ENCODE results near the gene CHRM2.

CHRM2 gene

GRCh38 chr7:137007001-137007694, 138.7 kb downstream of the CHRM2 start:
- DNase-seq (ENCODE audit: low read depth), result peak; percentile 51
- TF ChIP-seq, protein P1, sequence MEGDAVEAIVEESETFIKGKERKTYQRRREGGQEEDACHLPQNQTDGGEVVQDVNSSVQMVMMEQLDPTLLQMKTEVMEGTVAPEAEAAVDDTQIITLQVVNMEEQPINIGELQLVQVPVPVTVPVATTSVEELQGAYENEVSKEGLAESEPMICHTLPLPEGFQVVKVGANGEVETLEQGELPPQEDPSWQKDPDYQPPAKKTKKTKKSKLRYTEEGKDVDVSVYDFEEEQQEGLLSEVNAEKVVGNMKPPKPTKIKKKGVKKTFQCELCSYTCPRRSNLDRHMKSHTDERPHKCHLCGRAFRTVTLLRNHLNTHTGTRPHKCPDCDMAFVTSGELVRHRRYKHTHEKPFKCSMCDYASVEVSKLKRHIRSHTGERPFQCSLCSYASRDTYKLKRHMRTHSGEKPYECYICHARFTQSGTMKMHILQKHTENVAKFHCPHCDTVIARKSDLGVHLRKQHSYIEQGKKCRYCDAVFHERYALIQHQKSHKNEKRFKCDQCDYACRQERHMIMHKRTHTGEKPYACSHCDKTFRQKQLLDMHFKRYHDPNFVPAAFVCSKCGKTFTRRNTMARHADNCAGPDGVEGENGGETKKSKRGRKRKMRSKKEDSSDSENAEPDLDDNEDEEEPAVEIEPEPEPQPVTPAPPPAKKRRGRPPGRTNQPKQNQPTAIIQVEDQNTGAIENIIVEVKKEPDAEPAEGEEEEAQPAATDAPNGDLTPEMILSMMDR (conservative IDR thresholded peaks at IDR 0.05; ENCODE audit: low read length), result no peak
- H3K4me3 ChIP-seq (ENCODE audit: low read length), result no peak overlapping the region

DNA sequence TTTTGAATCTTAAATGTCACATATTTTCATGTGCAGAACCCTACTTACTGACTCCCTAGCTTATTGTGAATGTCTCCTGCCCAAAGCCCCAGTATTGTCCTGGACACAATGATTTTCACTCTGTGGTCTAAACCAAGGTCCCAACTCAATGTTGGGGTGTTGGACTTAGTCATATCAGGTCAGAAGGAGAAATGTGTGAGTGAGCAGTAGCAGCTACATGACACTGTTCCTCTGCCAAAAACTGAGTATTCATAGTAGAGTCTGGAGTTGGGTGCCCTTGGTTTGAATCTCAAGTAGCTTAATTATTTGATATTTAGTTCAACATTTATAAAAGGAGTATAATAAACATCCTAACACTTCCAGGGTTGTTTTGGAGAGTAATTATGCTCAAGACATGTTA, 141.0 kb downstream of the CHRM2 start:
- no peak overlapping the region for H3K4me3 ChIP-seq (ENCODE audit: low read length)
- TF ChIP-seq, protein P1 (conservative IDR thresholded peaks at IDR 0.05; ENCODE audit: low read length), result no peak
- DNase-seq (ENCODE audit: low read depth), result no peak

DNA sequence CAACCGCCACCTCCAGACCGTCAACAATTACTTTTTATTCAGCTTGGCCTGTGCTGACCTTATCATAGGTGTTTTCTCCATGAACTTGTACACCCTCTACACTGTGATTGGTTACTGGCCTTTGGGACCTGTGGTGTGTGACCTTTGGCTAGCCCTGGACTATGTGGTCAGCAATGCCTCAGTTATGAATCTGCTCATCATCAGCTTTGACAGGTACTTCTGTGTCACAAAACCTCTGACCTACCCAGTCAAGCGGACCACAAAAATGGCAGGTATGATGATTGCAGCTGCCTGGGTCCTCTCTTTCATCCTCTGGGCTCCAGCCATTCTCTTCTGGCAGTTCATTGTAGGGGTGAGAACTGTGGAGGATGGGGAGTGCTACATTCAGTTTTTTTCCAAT, 146.6 kb downstream of the CHRM2 start:
- TF ChIP-seq, protein P1 (conservative IDR thresholded peaks at IDR 0.05; ENCODE audit: low read length), result no peak
- DNase-seq (ENCODE audit: low read depth), result no peak
- H3K4me3 ChIP-seq (ENCODE audit: low read length), result no peak overlapping the region

GRCh38 chr7:137017221-137017620, 148.8 kb downstream of the CHRM2 start:
- no peak overlapping the region for H3K4me3 ChIP-seq (ENCODE audit: low read length)
- TF ChIP-seq, protein P1 (conservative IDR thresholded peaks at IDR 0.05; ENCODE audit: low read length), result no peak
- no peak for DNase-seq (ENCODE audit: low read depth)

- DNase-seq (ENCODE audit: low read depth), result no peak
- no peak overlapping the region for H3K4me3 ChIP-seq (ENCODE audit: low read length)
- TF ChIP-seq, protein P1 (conservative IDR thresholded peaks at IDR 0.05; ENCODE audit: low read length), result no peak
Measured at GRCh38 chr7:137018468-137018867, 150.0 kb downstream of the CHRM2 start.

GRCh38 chr7:137020351-137020750, 151.9 kb downstream of the CHRM2 start:
- DNase-seq (ENCODE audit: low read depth), result no peak
- TF ChIP-seq, protein P1 (conservative IDR thresholded peaks at IDR 0.05; ENCODE audit: low read length), result no peak
- H3K4me3 ChIP-seq (ENCODE audit: low read length), result no peak overlapping the region

DNA sequence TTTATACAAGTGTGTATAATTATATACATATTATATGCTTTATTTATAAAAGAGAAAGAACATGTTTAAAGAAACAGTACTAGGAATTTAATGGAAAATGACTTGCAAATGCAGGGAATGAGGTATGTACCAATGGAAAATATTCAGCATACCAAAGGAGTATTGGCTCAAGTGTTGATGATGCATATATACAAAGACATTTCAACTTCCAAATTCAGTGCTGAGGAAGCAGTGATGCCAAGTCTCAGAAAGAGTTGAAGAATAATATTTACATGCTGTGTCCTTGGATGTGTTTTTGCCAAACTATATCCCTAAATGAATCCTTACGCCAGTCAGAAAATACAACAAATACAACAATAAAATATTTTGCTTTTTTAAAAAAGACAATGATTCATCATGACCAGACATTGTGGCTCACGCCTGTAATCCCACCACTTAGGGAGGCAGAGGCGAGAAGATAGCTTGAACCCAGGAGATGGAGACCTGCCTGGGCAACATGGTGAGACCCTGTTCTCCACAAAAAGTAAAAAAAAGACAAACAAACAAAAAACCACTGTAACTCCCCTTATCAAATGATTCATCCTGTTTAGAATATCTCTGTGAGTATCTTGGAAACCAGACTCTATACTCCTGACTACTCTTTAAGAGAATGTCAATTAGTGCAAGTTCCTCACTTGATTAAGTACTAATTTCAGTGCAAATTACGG, 157.2 kb downstream of the CHRM2 start:
- TF ChIP-seq, protein P1 (conservative IDR thresholded peaks at IDR 0.05; ENCODE audit: low read length), result no peak
- no peak overlapping the region for H3K4me3 ChIP-seq (ENCODE audit: low read length)
- DNase-seq (ENCODE audit: low read depth), result peak; percentile 71
